CD4-positive, CD25-positive, alpha-beta regulatory T cell (primary cell): ENCODE measurements around the gene LRRK1. TPM values are rescaled to one million over a fixed set of nuclear protein-coding genes. Genes with fewer than 3 reads are reported as not detected.

Experiments used
- ATAC-seq, 2 donors: fragments of 150-1000 bp; cut with Tn5 transposase; one replicate each; pipeline ENCODE4 v1.10.0; 2021; ENCODE audit warnings: low read depth in 2 of 2, moderate number of reproducible peaks in 2 of 2, moderate library complexity in 1 of 2
- DNase-seq, 3 donors: peaks; one replicate each; pipeline versions ENCODE4 v3.0.0 to v3.0.0-alpha.2; 2012 to 2022; ENCODE audit warnings: mixed read lengths in 1 of 3
- H3K27ac ChIP-seq: one replicate; pipeline ENCODE4 v1.7.0; 2013; ENCODE audit warnings: mild to moderate bottlenecking, low read length; ENCODE audit not compliant: insufficient read depth, poor library complexity, severe bottlenecking
- H3K27me3 ChIP-seq: one replicate; pipeline ENCODE4 v1.7.0; 2013; ENCODE audit warnings: low read length; ENCODE audit not compliant: control insufficient read depth, insufficient read depth
- H3K36me3 ChIP-seq: one replicate; pipeline ENCODE4 v1.7.0; 2013; ENCODE audit warnings: mild to moderate bottlenecking, low read length, moderate library complexity; ENCODE audit not compliant: control insufficient read depth, insufficient read depth
- H3K4me1 ChIP-seq: 2 replicates; pipeline ENCODE4 v1.7.0; 2013; ENCODE audit warnings: mild to moderate bottlenecking, low read length; ENCODE audit not compliant: insufficient read depth, control insufficient read depth, poor library complexity, severe bottlenecking
- H3K4me3 ChIP-seq: one replicate; pipeline ENCODE4 v1.7.0; 2013; ENCODE audit warnings: low read depth, mild to moderate bottlenecking, low read length, moderate library complexity
- H3K9me3 ChIP-seq, 2 experiments: 1 replicate in 1 of 2; 2 replicates in 1 of 2; pipeline ENCODE4 v1.7.0; 2013; ENCODE audit warnings: low read length in 2 of 2, mild to moderate bottlenecking in 1 of 2, moderate library complexity in 1 of 2; ENCODE audit not compliant: control insufficient read depth in 2 of 2
- H3K27ac Mint-ChIP-seq, 3 donors: one replicate each; pipeline ENCODE4 v1.8.0; 2020 to 2022; ENCODE audit warnings: mild to moderate bottlenecking in 3 of 3, mixed read lengths in 3 of 3, moderate library complexity in 2 of 3
- H3K27me3 Mint-ChIP-seq: one replicate; pipeline ENCODE4 v1.8.0; 2022; ENCODE audit warnings: mild to moderate bottlenecking, mixed read lengths
- H3K36me3 Mint-ChIP-seq: one replicate; pipeline ENCODE4 v1.8.0; 2020; ENCODE audit warnings: mixed read lengths
- H3K4me1 Mint-ChIP-seq, 4 donors: one replicate each; pipeline ENCODE4 v1.8.0; 2020 to 2022; ENCODE audit warnings: mixed read lengths in 4 of 4, mild to moderate bottlenecking in 1 of 4
- H3K4me3 Mint-ChIP-seq, 4 donors: one replicate each; pipeline ENCODE4 v1.8.0; 2020 to 2022; ENCODE audit warnings: mild to moderate bottlenecking in 4 of 4, mixed read lengths in 4 of 4, moderate library complexity in 3 of 4
- H3K9me3 Mint-ChIP-seq, 7 donors: one replicate each; pipeline ENCODE4 v1.8.0; 2020 to 2022; ENCODE audit warnings: mixed read lengths in 7 of 7, mild to moderate bottlenecking in 3 of 7, moderate library complexity in 2 of 7
- polyA plus RNA-seq, 4 donors: library from polyadenylated mRNA; unstranded; fragments of 300-500 nt; fragmentation: Illumina TruSeq; gene quantifications; one replicate each; pipeline ENCODE4 v1.2.3, GENCODE V29; 2021
- total RNA-seq: library from RNA; stranded (reverse); gene quantifications from one replicate; pipeline ENCODE4 v1.2.3, GENCODE V29; 2022

The LRRK1 gene
- total and polyA plus RNA-seq, 5 donors from 2014 or later, result 0.06 to 0.17 TPM; not detected in 3

DNA sequence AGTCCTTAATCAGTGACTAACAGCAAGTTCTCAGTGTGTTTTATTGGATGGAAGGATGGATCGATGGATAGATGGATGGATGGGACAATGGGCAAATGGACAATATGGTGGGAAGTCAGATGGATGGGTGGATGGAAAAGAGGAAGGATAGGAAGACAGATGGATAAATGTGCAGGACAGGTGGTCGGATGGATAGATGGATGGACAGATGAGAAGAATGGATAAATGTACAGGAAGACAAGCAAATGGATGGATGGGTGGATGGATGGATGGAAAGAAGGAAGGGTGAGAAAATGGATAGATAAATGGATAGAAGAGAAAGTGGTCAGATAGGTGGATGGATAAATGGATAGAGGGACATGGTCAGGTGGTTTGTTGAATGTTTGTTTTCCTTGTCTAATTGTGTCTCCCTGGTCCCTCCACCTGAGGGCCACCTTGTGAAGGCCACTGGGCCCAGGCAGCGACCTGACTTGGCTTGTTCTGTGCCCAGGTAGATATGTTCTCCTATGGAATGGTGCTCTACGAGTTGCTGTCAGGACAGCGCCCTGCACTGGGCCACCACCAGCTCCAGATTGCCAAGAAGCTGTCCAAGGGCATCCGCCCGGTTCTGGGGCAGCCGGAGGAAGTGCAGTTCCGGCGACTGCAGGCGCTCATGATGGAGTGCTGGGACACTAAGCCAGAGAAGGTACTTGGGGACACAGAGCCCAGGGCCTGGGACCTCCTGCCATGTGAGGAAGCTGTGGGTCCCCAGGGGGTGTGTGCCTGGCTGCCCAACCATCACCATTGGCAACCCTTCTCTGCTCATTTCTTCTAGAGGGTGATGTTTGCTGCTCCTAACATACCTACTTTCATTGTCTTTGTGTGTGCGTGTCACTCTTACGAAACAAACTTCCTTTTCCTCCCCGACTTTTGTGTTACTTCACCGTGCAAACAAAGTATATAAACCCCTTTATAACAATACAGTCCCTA is 137.5 kb downstream of the LRRK1 start:
- H3K36me3 Mint-ChIP-seq, result no peaks in the 10 kb centered on the region
- ATAC-seq, result no peak

DNA sequence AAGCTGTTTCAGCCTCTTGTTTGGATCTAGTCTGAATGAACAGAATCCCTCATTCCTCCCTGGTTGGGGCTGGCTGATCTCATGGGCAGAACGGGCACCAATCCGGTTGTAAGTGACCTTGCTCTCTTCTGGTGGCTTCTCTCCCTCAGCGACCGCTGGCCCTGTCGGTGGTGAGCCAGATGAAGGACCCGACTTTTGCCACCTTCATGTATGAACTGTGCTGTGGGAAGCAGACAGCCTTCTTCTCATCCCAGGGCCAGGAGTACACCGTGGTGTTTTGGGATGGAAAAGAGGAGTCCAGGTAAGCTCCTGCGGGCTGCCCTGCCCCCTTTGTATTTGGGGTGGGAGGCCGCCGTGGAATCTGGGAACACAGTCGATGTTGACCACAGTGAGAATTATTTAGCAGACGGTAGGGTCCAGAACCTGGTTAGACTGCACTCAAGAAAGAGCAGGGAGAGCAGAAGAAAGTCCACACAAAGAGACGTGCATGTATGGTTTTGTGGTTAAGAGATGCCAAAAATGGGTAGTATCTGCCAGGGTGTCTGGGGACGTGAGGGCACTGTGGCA is 138.8 kb downstream of the LRRK1 start:
- Histone ChIP-seq H3K9me3 (no peaks in the 10 kb centered on the region), H3K4me1 (no peaks in the 10 kb centered on the region), H3K27me3 (peaks cover 3% of the 10 kb centered on the region), H3K4me3 (no peak overlapping the region), H3K27ac (no peak overlapping the region), H3K36me3 (no peaks in the 10 kb centered on the region)
- ATAC-seq (no peak), DNase-seq (no peak)
- peaks cover 0 to 3% (median 0%) of the 10 kb centered on the region in 7 donors for H3K9me3 Mint-ChIP-seq
- H3K4me3 Mint-ChIP-seq, result no peak overlapping the region
- no peaks in the 10 kb centered on the region for H3K4me1 Mint-ChIP-seq
- H3K27me3 Mint-ChIP-seq, result peaks cover under 1% of the 10 kb centered on the region
- no peak overlapping the region for H3K27ac Mint-ChIP-seq
- no peaks in the 10 kb centered on the region for H3K36me3 Mint-ChIP-seq

More for the DNA sequence above, 137.5 kb downstream of the LRRK1 start:
- H3K27me3 Mint-ChIP-seq, result peaks cover 5% of the 10 kb centered on the region
- H3K27ac Mint-ChIP-seq, result no peak overlapping the region
- Histone ChIP-seq H3K27me3 (peaks cover 3% of the 10 kb centered on the region), H3K9me3 (no peaks in the 10 kb centered on the region), H3K27ac (no peak overlapping the region), H3K4me3 (no peak overlapping the region), H3K4me1 (no peaks in the 10 kb centered on the region), H3K36me3 (no peaks in the 10 kb centered on the region)
- H3K4me1 Mint-ChIP-seq, result no peaks in the 10 kb centered on the region
- H3K4me3 Mint-ChIP-seq, result no peak overlapping the region
- peaks cover 0 to 3% (median 0%) of the 10 kb centered on the region in 7 donors for H3K9me3 Mint-ChIP-seq
- DNase-seq, result no peak

- Histone ChIP-seq H3K27ac (no peak overlapping the region), H3K36me3 (no peaks in the 10 kb centered on the region), H3K27me3 (peaks cover 3% of the 10 kb centered on the region), H3K4me3 (no peak overlapping the region), H3K4me1 (no peaks in the 10 kb centered on the region), H3K9me3 (no peaks in the 10 kb centered on the region)
- Mint-ChIP-seq H3K9me3 (peaks cover 0 to 3% (median 0%) of the 10 kb centered on the region in 7 donors), H3K27me3 (no peaks in the 10 kb centered on the region), H3K4me3 (no peak overlapping the region), H3K4me1 (no peaks in the 10 kb centered on the region), H3K36me3 (no peaks in the 10 kb centered on the region), H3K27ac (no peak overlapping the region)
- no peak for DNase-seq
- no peak for ATAC-seq
Observed at GRCh38 chr15:101058735-101059134, 139.6 kb downstream of the LRRK1 start.

DNA sequence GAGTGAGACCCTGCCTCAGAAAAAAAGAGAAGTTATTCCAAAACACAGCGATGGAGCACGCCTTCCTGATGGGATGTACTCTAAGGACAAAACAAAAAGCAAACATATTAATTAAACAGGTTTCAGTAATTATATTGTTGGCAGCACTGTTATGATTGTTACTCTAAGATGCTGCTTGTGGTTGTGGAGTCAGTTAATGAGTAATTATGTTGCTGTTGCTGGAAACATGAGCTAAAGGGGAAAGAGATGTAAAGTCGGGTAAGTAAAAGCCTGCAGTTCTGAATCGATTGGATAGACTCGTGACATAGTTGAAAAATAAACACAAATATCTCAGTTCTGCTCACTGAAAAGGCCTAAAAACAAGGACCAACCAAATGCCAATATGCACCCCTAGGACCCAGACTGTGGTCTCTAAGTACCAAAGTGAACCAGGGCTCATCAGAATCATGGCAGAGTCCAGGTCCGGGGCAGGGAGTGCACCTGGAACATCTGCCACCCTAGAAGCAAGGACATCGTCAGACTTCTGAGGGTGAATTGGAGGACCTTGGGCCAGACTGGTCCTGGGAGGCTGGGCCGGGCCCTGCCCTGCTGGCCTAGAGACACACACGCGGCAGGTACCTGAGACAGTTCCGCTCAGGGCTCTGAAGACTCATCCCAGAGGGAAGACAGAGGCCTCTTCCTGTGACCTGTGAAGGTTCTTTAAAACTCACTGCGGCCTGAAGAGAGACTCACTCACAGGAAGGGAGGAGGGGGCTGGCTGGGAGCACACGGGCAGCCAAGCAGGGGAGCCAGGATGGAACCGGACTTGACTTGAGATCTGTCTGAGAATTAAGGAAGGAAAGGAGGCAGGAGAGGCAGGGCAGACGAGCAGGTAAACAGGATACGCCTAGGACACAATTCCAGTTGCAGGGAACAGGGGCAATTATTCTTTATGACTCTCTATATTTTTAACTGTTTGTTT is 140.5 kb downstream of the LRRK1 start:
- no peaks in the 10 kb centered on the region for H3K4me1 Mint-ChIP-seq
- Histone ChIP-seq H3K9me3 (no peaks in the 10 kb centered on the region), H3K27me3 (peaks cover 3% of the 10 kb centered on the region), H3K27ac (no peak overlapping the region), H3K4me1 (no peaks in the 10 kb centered on the region), H3K4me3 (no peak overlapping the region), H3K36me3 (no peaks in the 10 kb centered on the region)
- H3K9me3 Mint-ChIP-seq, result peaks cover 0 to 3% (median 0%) of the 10 kb centered on the region in 7 donors
- no peak overlapping the region for H3K4me3 Mint-ChIP-seq
- H3K36me3 Mint-ChIP-seq, result no peaks in the 10 kb centered on the region
- ATAC-seq (no peak), DNase-seq (no peak)
- no peak overlapping the region for H3K27ac Mint-ChIP-seq
- H3K27me3 Mint-ChIP-seq, result no peaks in the 10 kb centered on the region

- ATAC-seq (no peak), DNase-seq (no peak)
- Histone ChIP-seq H3K27me3 (no peaks in the 10 kb centered on the region), H3K4me1 (no peaks in the 10 kb centered on the region), H3K9me3 (no peaks in the 10 kb centered on the region), H3K27ac (no peak overlapping the region), H3K36me3 (no peaks in the 10 kb centered on the region), H3K4me3 (no peak overlapping the region)
- Mint-ChIP-seq H3K9me3 (peaks cover 0 to 2% (median 0%) of the 10 kb centered on the region in 7 donors), H3K4me1 (no peaks in the 10 kb centered on the region), H3K27me3 (no peaks in the 10 kb centered on the region), H3K36me3 (no peaks in the 10 kb centered on the region), H3K4me3 (no peak overlapping the region), H3K27ac (no peak overlapping the region)
Observed at GRCh38 chr15:101060576-101061551, 141.7 kb downstream of the LRRK1 start.

DNA sequence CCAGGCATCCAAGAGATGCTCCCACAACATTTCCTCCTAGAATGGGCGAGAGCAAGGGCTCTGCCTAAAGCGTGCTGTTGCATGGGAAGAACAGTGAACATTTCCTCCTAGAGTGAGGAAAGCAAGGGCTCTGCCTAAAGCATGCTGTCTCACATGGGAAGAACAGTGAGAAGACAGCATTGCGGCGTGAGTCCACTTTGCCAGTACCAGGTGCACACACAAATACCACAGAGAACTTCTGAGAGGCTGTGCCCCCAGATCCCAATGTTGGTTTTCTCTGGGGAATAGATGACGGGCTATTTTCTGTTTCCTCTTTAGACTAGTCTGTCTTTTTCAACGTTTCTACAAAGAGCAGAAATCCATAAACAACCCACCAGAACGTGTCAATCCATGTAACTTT is 142.9 kb downstream of the LRRK1 start:
- H3K27me3 ChIP-seq, result no peaks in the 10 kb centered on the region
- no peaks in the 10 kb centered on the region for H3K36me3 ChIP-seq
- Mint-ChIP-seq H3K36me3 (no peaks in the 10 kb centered on the region), H3K27ac (no peak overlapping the region), H3K27me3 (no peaks in the 10 kb centered on the region), H3K4me3 (no peak overlapping the region), H3K9me3 (peaks cover 0 to 2% (median 0%) of the 10 kb centered on the region in 7 donors), H3K4me1 (no peaks in the 10 kb centered on the region)
- H3K4me3 ChIP-seq, result no peak overlapping the region
- H3K9me3 ChIP-seq, result no peaks in the 10 kb centered on the region
- no peak for ATAC-seq
- H3K27ac ChIP-seq, result no peak overlapping the region
- H3K4me1 ChIP-seq, result no peaks in the 10 kb centered on the region
- DNase-seq, result no peak
